Measurements from ENCODE around the gene RHBDF1. TPM values are rescaled to one million over a fixed set of nuclear protein-coding genes. Genes with fewer than 3 reads are reported as not detected.

RHBDF1 gene
- total and polyA plus RNA-seq, 9 of the 15 experiments (the other 6 are each of a cell fraction or from before 2014, with no cell fraction given) = 1.0 to 8.2 (median 4.2) TPM

DNA sequence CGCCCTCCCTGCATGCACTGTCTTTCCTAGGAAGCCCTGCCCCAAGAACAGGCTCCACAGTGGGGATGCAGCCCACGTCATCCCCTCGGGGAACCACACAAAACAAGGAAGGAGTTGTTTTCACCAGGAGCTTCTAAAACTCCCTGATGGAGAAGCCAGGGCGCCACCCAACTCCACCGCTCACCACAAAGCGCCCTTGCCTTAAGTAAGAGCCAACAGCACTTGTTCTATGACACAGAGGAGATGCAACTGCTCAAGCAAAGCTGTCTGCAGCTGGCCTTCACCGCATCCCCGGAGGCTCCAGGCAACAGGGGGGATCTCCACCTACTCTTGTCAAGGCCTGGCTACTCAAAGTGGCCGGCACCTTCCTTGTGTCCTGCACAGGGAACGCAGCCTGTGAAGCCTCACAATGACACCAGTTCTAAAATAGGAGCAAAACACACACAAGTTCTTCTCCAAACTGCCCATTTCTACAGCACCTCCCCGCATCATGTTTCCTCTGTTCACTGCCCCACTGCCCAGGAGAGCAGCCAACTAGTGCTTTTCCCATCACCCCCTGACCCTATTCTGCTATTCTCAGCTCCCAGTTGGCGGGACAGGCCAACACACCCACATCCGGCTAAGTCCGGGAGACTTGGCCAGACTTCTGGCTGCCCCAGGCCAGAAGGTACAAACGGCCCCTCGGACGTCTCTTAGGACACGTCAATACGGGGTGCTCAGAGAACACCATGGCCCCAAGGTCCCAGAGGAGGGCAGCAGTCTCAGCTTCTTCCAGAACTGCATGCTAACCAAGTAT lies 29.8 kb upstream of the RHBDF1 start:
- TF ChIP-seq FOS (IDR thresholded peaks at IDR 0.05; ENCODE audit: extremely low read depth, insufficient read length) = no peak
- TF ChIP-seq ELF1 (tag; IDR thresholded peaks at IDR 0.05) = no peak
- TF ChIP-seq ZBTB34 (CRISPR knock-in tag; IDR thresholded peaks at IDR 0.05) = no peak
- TF ChIP-seq, protein P1, sequence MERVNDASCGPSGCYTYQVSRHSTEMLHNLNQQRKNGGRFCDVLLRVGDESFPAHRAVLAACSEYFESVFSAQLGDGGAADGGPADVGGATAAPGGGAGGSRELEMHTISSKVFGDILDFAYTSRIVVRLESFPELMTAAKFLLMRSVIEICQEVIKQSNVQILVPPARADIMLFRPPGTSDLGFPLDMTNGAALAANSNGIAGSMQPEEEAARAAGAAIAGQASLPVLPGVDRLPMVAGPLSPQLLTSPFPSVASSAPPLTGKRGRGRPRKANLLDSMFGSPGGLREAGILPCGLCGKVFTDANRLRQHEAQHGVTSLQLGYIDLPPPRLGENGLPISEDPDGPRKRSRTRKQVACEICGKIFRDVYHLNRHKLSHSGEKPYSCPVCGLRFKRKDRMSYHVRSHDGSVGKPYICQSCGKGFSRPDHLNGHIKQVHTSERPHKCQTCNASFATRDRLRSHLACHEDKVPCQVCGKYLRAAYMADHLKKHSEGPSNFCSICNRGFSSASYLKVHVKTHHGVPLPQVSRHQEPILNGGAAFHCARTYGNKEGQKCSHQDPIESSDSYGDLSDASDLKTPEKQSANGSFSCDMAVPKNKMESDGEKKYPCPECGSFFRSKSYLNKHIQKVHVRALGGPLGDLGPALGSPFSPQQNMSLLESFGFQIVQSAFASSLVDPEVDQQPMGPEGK (CRISPR knock-in tag; IDR thresholded peaks at IDR 0.05; ENCODE audit: borderline replicate concordance) = no peak
- no peak for TF ChIP-seq ZC3H11A (IDR thresholded peaks at IDR 0.05; ENCODE audit: low read depth, low read length)
- TF ChIP-seq C11orf30 (IDR thresholded peaks at IDR 0.05; ENCODE audit: low read depth) = no peak
- TF ChIP-seq CEBPZ (IDR thresholded peaks at IDR 0.05; ENCODE audit: borderline replicate concordance, low read depth, low read length) = no peak
- TF ChIP-seq GTF2E2 (tag; IDR thresholded peaks at IDR 0.05) = no peak
- POLR2A ChIA-PET = no interaction called here
- peaks cover 7% of the 10 kb centered on the region; the same call in 1 of the 3 replicates for H3K79me2 ChIP-seq (ENCODE audit: control insufficient read depth, insufficient read depth, low read length)
- H3K4me3 ChIP-seq = no peak overlapping the region
- no TSS peak for BruUV-seq (replicated peaks)
- FAIRE-seq = no peak
- H3K4me2 ChIP-seq (ENCODE audit: insufficient read depth, low read length) = no peak overlapping the region
- in situ Hi-C loops (cut with MboI) (no loop called here), intact Hi-C loops (cut with micrococcal nuclease) (no loop called here)
- CTCF ChIA-PET (ENCODE audit: low intra/inter-chr PET ratio) = no interaction called here
- H3K36me3 ChIP-seq (ENCODE audit: control insufficient read depth, insufficient read depth, low read length) = peaks cover 43% of the 10 kb centered on the region; the same call in 2 of the 3 replicates
- no peaks in the 10 kb centered on the region for H3K27me3 ChIP-seq (ENCODE audit: control insufficient read depth in 2 of 2, insufficient read depth in 2 of 2, low read length in 2 of 2)
- peaks cover 25 to 59% of the 10 kb centered on the region in 2 experiments; a peak in 4 of 5 replicates for H3K4me1 ChIP-seq (replicated peaks in 1 of 2; ENCODE audit: control insufficient read depth in 2 of 2, insufficient read depth in 2 of 2, low read length in 2 of 2)
- no peak overlapping the region for H3K27ac ChIP-seq (ENCODE audit: extremely low read depth, low read depth, low read length)
- WGBS (ENCODE audit: insufficient coverage, low coverage, missing lambda C conversion rate) = 92% methylated on average over 17 of the region's 19 CpGs
- DNase-seq (ENCODE audit: extremely low read depth in 1 of 4, low spot score in 3 of 4) = no peak
- ATAC-seq = no peak
- H2AFZ ChIP-seq (ENCODE audit: low read depth, low read length) = no peak overlapping the region
- H3K9ac ChIP-seq (ENCODE audit: insufficient read depth in 1 of 2, low read depth in 2 of 2, low read length in 2 of 2) = peak overlapping the region in 1 of 2 experiments; percentile 37; a peak in 1 of 4 replicates
- H3K9me1 ChIP-seq (ENCODE audit: control insufficient read depth, insufficient read depth, low read length) = no peaks in the 10 kb centered on the region
- no peaks in the 10 kb centered on the region for H4K20me1 ChIP-seq (replicated peaks; ENCODE audit: control insufficient read depth, insufficient read depth, low read length)
- H3K9me3 ChIP-seq (replicated peaks; ENCODE audit: control insufficient read depth, insufficient read depth, low read depth, low read length) = no peaks in the 10 kb centered on the region
